Suppressor macrophage treated with lipopolysaccharide for 1 hour (primary cell): ENCODE results near the gene POU2F1.

Experiments used
- DNase-seq, 3 donors: peaks; one replicate each; pipeline ENCODE4 v3.0.0-alpha.2; 2020 to 2022

The POU2F1 gene

DNA sequence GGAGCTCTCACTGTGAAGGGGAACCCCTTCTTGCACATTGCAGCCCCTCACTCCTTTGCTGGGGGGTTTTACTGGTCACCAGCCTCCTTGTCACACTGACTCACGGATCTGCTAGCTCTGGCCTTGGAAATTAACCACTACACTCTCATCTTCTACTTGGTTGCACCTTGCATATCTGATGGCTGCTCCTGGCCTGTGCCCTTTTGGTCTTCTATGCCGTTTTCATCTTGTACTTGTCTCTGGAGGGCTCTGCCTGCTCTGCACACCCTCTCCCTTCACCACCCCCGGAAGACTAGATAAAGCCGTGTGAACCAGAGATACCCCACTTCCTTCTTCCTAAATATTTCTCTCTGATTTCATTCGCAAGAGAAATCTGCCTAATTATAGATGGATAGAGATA is 253.1 kb downstream of the POU2F1 start:
- no peak for DNase-seq

DNA sequence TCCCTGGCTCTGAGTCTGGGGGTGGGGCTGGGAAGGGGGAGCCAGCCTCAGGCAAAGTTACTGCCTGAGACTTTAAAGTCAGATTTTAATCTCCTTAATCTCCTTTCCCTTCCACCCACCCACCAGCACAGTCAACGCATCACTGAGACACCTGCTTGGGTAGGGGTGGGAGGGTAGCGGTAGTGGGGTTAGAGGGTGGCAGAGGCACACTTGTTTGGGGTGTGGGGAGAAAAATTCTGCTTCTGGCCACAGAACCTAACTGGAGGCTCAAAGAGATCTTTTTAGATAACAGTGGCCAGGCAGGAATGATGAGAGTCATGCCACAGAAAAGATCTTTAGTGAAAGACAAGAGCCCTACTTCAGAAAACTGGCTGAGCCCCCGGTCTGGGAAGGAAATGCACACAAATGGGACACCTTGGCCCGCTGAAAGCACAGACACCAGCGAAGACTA is 253.5 kb downstream of the POU2F1 start:
- no peak for DNase-seq

DNA sequence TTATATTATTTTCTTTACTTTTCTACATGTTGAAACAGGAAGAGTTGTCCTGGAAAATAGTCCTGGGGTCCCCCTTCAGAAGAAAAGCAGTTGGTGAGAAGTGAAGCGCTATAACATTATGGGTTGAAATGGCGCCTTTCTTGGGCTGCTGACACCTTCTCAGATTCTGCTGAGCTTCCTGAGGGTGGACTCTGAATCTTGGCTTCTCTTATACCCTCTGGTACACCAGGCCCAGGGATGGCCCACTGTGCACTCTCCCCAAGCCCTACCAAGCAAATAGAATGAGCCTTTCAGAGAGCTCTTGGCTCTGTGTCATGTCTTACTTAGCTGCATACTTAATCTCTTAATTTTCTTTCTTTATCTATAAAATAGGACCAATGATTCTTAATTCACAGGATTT is 255.4 kb downstream of the POU2F1 start:
- DNase-seq, result no peak
